GM12892 (cell line): Measurements from ENCODE around the gene KLHL4. TPM values are rescaled to one million over a fixed set of nuclear protein-coding genes. Genes with fewer than 3 reads are reported as not detected.
"Not testable (repeated sequence)": the region's sequence is repeated elsewhere in the genome, so short reads cannot be mapped to it uniquely, and the experiment has no call there.

Experiments
- DNase-seq: peaks from one replicate; pipeline ENCODE4 v3.0.0; 2011; ENCODE audit not compliant: insufficient read length
- FAIRE-seq: peaks from 2 replicates; lab custom pipeline; 2011; peaks lifted over from hg19 to GRCh38; lab: Jason Lieb, UNC
- POLR2A ChIP-seq: IDR thresholded peaks from 2 replicates; pipeline ENCODE4 v1.6.1; 2011; ENCODE audit warnings: low read depth, low read length, control low read depth
- POLR2AphosphoS5 ChIP-seq: IDR thresholded peaks from 2 replicates; pipeline ENCODE4 v1.6.1; 2011; ENCODE audit warnings: low read depth, low read length, control low read depth
- TAF1 ChIP-seq: IDR thresholded peaks from 2 replicates; pipeline ENCODE4 v1.6.1; 2011; ENCODE audit warnings: low read depth, mild to moderate bottlenecking, control low read depth, low read length, borderline replicate concordance
- polyA plus RNA-seq: library from polyadenylated mRNA; unstranded; fragments of >200 nt; gene quantifications from one replicate; pipeline ENCODE4 v1.2.1, GENCODE V29; 2012; ENCODE audit warnings: missing spikeins, inconsistent platforms; ENCODE audit not compliant: missing spikeins

Gene KLHL4, protein sequence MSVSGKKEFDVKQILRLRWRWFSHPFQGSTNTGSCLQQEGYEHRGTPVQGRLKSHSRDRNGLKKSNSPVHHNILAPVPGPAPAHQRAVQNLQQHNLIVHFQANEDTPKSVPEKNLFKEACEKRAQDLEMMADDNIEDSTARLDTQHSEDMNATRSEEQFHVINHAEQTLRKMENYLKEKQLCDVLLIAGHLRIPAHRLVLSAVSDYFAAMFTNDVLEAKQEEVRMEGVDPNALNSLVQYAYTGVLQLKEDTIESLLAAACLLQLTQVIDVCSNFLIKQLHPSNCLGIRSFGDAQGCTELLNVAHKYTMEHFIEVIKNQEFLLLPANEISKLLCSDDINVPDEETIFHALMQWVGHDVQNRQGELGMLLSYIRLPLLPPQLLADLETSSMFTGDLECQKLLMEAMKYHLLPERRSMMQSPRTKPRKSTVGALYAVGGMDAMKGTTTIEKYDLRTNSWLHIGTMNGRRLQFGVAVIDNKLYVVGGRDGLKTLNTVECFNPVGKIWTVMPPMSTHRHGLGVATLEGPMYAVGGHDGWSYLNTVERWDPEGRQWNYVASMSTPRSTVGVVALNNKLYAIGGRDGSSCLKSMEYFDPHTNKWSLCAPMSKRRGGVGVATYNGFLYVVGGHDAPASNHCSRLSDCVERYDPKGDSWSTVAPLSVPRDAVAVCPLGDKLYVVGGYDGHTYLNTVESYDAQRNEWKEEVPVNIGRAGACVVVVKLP
- not detected for polyA plus RNA-seq

GRCh38 chrX:87517571-87518141 lies at the start of gene KLHL4:
TSS of gene KLHL4 (plus strand) at chrX:87517802. CDS start at chrX:87517894, 92 bp downstream.
- TF ChIP-seq POLR2A (no peak), TAF1 (no peak), POLR2AphosphoS5 (no peak)
- DNase-seq (no peak), FAIRE-seq (no peak)

- DNase-seq (no peak), FAIRE-seq (no peak)
- TF ChIP-seq TAF1 (no peak), POLR2A (no peak), POLR2AphosphoS5 (no peak)
Observed at GRCh38 chrX:87468941-87469340, 48.7 kb upstream of the KLHL4 start.

DNA sequence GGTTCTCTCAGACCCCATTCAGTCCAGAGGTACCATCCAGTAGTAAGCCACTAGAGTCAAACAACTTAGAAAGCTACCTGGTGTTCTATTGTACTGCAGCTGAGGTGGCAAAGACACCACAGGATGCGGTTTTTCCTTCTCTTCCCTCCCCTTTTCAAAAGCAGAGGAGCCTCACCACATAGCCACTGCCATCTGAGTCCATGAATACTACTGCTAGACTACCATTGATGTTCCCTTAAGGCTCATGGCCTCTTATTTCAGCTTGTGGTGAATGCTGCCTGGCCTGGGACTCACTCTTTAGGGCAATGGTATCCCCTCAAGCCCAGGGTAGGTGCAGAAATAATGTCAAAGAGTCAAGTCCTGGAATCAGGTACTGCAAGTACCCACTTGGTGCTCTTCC lies 41.8 kb upstream of the KLHL4 start:
- DNase-seq (no peak), FAIRE-seq (no peak)
- TF ChIP-seq POLR2AphosphoS5 (no peak), POLR2A (no peak)

GRCh38 chrX:87478703-87479102 lies 38.9 kb upstream of the KLHL4 start:
- DNase-seq, FAIRE-seq: not testable (repeated sequence)

DNA sequence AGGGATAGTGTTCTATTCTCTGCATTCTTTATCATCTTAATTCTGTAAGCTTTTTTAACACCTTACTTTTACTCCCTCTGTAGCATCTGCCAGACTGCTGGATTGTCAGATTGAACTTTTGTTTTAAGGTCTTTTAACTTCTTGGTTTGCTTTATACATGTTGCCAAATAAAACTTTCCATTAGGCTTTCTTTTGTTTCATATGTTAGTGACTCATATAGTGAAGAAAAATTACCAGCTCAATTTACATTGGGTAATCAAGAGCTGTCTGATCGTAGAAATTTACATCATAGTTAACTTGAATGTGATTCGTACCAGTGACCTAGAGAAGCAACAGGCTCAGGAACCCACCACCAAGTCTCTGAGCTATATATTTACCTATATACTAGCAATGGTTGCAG lies 28.5 kb upstream of the KLHL4 start:
- TF ChIP-seq POLR2AphosphoS5 (no peak), TAF1 (no peak), POLR2A (no peak)
- FAIRE-seq (no peak), DNase-seq (no peak)

- no peak for FAIRE-seq
- no peak for TF ChIP-seq TAF1
- no peak for TF ChIP-seq POLR2A
- TF ChIP-seq POLR2AphosphoS5: no peak
- DNase-seq: no peak
Observed at GRCh38 chrX:87515836-87516235, 1.8 kb upstream of the KLHL4 start.

DNA sequence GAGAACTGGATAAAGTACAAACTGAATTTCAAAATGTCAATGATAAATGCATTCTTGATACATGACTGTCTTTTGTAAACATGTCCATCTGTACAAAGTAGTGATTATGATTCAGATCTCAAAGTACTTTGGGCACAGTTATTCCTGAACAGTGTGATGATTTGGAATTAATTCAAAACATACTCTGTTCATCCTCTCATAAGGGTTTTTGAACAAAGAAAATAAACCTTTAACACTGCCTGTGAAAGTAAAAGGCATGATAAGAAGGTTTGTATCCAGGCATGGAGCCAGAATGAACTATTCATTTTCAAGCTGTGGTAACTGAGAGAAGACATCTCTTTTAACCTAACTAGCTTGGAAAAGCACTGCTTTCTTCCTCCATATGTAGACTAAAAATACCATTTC lies 883 bp upstream of the KLHL4 start:
- DNase-seq (no peak), FAIRE-seq (no peak)
- TF ChIP-seq POLR2AphosphoS5 (no peak), POLR2A (no peak), TAF1 (no peak)

- FAIRE-seq: no peak
- TF ChIP-seq TAF1 (no peak), POLR2A (no peak), POLR2AphosphoS5 (no peak)
- DNase-seq: no peak
Observed at GRCh38 chrX:87518504-87518903, 902 bp downstream of the KLHL4 start.

GRCh38 chrX:87525771-87526229 lies 8.2 kb downstream of the KLHL4 start:
- DNase-seq: no peak
- no peak for FAIRE-seq
- TF ChIP-seq POLR2A (no peak), POLR2AphosphoS5 (no peak), TAF1 (no peak)

GRCh38 chrX:87526281-87526680 lies 8.7 kb downstream of the KLHL4 start:
- TF ChIP-seq TAF1: no peak
- TF ChIP-seq POLR2AphosphoS5: no peak
- no peak for TF ChIP-seq POLR2A
- DNase-seq (no peak), FAIRE-seq (no peak)

- DNase-seq (no peak), FAIRE-seq (no peak)
- TF ChIP-seq POLR2A (no peak), TAF1 (no peak), POLR2AphosphoS5 (no peak)
Observed at GRCh38 chrX:87528487-87528886, 10.9 kb downstream of the KLHL4 start.
